IPS-11a (cell line): ENCODE measurements around the gene P2RX6.
"Not testable (repeated sequence)": the region's sequence is repeated elsewhere in the genome, so short reads cannot be mapped to it uniquely, and the experiment has no call there.

Source experiments
- H3K4me3 ChIP-seq: one replicate; pipeline ENCODE4 v1.5.1; 2013; ENCODE audit warnings: low read depth, low read length, control low read depth

Gene P2RX6

DNA sequence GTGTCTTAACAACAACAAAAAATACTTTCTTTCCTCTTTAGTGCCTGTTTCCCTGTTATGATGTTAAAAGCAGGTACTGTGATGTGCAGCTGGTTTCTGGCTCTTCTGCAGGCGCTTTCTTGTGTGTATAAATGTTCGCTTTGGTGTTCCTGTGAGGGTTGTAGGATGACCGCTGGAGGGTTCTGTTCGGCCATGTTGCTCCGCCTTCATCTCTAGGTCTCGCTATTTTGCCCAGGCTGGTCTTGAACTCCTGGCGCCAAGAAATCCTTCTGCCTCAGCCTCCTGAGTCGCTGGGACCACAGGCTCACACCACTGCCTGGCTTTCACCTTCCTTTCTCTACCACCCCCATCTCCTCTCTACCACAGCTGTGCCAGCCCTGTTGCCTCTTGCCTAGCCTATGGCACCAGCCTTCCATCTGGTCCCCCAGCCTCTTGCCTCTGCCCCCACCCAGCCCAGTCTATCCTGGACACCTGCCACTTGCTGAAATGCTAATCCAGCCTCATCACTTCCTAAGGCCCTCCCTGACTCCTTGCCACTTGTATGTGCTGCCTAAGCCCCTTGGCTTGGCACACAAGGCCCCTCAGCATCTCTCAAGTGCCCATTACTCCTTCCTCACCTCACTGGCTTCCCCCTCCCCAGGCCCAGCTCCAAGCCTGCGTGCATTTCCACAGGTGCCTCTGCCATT, 36.3 kb downstream of the P2RX6 start:
- no peak overlapping the region for H3K4me3 ChIP-seq

GRCh38 chr22:21051831-21052400, 37.0 kb downstream of the P2RX6 start:
- H3K4me3 ChIP-seq = no peak overlapping the region

DNA sequence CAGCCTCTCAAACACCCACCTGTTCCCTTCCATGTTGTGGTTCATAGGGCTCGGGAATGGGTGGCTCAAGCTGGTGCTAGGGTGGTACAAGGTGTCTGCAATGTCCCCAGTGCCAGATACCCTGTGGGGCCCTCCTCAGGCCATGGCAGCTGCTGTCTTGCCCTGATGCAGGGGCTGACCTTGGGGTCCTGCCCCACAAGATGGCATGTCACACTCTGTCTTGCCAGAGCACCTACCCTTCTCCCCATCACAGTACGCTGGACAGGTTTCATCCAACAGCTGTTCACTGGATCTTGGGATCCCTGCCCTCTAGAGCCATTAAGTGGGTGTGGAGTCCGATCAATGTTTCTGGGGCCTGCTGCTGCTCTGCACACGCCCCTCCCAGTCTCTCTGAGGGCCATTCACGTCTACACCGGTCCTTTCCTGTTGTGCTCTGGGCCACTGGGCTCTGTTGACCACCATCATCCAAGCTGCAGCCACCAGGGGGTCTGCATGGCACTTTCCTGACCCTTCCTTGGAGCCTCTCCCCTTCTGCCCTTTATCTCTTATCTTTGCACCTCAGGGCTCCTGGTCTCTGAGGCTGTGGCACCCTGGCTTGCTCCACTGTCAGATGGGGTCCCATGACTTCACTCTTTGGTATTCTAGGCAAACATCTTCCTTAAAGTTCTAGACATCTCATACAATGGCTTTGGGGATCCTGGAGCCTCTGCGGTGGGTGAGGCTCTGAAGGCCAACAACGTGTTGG, 37.9 kb downstream of the P2RX6 start:
- no peak overlapping the region for H3K4me3 ChIP-seq

DNA sequence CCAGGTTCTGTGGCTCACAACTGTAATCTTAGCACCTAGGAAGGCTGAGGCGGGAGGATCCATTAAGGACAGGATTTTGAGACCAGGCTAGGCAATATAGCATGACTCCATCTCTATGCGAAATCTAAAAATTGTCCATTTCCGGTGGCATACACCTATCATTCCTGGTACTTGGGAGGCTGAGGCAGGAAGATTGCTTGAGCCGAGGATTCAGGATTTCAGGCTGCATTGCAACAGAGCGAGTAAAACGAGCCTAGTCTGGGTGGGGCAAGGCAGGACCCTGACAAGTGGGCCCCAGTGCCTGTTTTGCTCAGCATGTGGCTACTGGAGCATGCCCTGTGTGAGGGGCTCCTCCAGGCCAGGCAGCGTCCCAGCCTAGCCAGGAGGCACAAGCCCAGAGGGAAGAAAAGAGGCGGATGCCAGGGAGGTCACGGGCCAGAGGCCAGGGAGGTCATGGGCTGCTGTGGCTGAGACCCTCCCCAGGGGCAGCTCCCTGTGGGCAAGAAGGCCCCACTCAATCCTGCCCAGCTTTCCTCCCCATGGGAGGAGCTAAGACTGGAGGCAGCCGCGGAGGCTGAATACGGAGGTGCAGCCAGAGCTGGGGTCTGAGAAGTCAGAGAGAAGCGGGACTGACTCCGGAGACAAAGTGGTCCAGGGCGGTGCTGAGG, 39.2 kb downstream of the P2RX6 start:
- no peak overlapping the region for H3K4me3 ChIP-seq

DNA sequence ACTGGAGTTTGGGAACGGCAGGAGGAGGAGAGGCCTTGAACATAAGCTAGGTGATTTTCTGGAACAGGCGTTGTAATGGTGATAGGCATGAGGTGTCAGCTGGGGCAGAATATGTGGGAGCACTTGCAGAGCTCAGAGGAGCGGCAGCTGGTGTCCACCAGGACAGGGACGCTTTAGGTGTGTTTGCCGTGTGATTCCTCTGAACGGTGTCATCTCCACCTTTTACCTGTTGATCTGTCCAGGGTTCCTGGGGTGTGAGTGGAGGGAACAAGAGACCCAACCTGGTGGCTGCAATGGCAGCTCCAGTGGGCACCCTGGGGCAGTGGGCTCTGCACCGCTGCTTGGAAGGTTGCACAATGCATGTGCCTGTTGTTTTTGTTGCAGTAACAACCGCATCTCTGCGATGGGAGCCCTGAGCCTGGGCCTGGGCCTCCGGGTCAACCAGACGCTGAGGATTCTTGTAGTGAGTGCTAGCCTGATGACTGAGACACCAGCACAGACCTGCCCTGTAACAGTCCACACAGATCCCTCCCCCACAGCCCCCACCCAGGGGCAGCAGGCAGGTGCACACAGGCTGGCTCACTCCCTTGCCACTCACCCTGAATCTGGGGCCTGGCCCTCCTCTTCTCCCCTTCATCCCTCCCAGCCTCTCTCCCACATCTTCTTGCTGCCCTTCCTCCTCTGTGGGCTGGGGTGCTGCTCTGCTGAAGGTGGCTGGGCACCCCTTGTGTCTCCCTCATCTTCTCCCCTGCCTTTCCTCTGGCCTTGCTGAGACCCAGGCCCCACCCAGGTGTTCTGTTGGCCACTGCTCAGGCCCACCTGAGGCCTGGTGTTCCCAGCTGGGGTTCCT, 40.0 kb downstream of the P2RX6 start:
- H3K4me3 ChIP-seq = no peak overlapping the region

DNA sequence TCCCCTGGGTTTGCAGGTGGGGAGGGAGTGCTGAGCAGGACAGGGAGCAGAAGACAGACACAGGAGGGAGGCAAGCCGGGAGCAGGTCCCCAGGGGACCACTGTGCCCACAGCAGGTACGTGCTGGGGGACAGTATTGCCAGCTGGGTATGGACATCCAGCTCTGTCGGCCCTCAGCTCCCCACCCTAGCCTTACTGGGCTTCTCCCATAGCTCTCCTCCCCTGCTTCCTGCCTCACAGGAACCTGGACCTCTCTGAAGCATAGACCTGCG, 40.5 kb downstream of the P2RX6 start:
- no peak overlapping the region for H3K4me3 ChIP-seq

GRCh38 chr22:21055880-21056319, 40.9 kb downstream of the P2RX6 start:
- H3K4me3 ChIP-seq = no peak overlapping the region

DNA sequence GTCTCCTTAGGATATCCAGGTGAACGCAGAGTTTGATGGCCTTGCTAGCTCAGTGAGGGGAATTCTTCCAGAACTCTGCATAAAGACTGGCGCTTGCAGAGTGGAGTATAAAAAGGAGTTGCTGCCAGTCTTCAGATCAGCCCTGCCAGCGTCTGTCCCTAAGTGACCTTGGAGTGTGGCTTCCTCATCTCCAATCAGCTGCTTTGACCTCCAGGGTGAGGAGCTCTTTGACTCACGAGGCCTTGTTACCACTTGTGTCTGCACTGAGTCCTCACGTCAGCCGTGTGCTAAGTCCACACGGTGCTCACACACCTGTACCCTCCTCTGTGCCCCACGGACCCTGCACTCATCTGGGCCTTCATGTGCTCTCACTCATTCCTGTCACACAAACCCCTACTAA, 45.4 kb downstream of the P2RX6 start:
- not testable (repeated sequence) for H3K4me3 ChIP-seq

GRCh38 chr22:21061660-21062321, 46.8 kb downstream of the P2RX6 start:
- H3K4me3 ChIP-seq = not testable (repeated sequence)

DNA sequence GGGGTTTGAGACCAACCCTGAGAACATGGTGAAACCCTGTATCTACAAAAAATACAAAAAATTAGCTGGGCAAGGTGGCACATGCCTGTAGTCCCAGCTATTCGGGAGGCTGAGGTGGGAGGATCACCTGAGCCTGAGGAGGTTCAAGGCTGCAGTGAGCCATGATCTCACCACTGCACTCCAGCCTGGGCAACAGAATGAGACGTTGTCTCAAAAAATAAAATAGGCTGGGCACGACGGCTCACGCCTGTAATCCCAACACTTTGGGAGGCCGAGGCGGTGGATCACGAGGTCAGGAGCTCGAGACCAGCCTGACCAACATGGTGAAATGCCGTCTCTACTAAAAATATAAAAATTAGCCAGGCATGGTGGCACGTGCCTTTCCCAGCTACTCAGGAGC, 49.5 kb downstream of the P2RX6 start:
- H3K4me3 ChIP-seq = not testable (repeated sequence)

- H3K4me3 ChIP-seq = no peak overlapping the region
These were observed 50.2 kb downstream of the P2RX6 start for GRCh38 chr22:21064917-21065864.

GRCh38 chr22:21067075-21067900, 52.3 kb downstream of the P2RX6 start:
- no peak overlapping the region for H3K4me3 ChIP-seq

DNA sequence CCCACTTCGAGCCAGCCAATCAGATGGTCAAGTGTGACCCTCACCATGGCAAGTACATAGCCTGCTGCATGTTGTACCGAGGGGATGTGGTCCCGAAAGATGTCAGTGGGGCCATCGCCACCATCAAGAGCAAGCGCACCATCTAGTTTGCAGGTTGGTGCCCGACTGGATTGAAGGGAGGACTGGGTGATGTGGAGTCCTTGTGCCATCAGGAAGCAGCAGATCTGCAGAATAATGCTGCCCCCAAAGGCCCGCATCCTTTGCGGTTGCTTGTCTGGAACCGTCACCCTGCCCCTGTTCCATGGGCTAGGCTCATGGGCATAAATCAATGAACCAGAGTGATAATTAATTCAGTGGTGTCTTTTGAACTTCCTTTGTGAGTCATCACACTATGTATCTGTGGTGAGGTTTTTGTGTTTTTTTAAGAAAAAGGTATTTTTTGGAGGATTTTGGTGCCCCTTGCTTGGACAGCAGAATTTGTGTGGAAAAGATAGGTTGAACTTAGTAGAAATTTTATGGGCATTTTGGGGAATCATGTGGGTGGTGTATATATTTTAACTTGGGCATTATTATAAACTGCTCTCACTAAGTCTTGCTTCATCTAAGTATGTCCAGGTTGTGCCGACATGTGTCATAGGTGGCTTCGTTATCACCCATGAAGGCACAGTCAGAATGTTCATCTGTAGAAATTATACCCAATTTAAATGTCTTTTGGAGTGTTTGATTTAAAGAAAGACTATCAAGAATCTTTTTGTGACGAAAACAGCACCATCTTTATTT, 53.1 kb downstream of the P2RX6 start:
- H3K4me3 ChIP-seq = no peak overlapping the region

DNA sequence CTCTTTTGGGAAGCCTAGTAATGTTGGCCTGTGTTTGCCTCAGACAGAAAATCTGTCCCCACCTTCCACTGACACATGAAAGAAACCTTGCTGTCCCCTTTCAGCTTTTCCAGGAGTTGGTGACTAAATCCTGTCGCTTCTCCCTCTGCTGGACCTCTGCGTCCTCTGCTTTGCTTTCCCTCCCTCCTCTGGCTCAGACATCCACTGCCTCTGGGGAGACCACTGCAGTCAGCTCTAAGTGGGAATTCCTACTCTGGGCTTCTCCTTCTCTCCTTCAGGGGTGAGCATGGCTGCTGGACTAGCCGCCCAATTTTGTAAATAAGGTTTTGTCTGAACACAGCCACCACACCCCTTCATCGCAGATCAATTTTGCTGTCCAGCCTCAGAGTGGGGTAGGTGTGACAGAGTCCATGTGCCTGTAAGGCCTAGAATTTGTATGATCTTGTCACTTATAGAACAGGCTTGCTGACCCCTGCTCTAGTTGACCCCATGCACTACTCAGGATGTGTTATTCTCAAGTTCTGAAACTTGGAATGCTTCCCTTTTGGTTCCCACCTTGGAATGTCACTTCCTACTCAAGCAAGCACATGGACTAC, 53.8 kb downstream of the P2RX6 start:
- H3K4me3 ChIP-seq = no peak overlapping the region

DNA sequence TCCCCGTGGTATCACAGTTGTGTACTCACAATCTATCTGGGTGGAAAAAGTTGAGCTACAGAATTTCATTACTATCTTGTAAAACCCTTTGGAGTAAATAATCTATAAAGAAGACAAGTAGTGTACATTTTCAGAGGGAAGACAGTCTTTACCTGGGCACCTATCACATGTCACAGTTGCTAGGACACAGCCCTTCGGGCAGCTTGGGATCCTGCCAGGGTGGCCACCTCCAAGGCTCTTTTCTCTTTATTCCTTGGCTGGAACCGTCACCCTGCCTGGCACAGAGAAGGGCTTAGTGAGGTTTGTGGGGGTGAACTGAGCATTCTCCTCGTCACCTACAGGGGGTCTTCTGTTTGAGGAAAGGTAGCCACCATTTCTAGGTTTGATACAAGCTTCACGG, 54.4 kb downstream of the P2RX6 start:
- no peak overlapping the region for H3K4me3 ChIP-seq

- no peak overlapping the region for H3K4me3 ChIP-seq
These were observed 56.0 kb downstream of the P2RX6 start for GRCh38 chr22:21070690-21071615.
